Neural progenitor cell (in vitro differentiated cells): ENCODE data around the gene ANO4. TPM values are rescaled to one million over a fixed set of nuclear protein-coding genes. Genes with fewer than 3 reads are reported as not detected.

Experiments
- DNase-seq: peaks from one replicate; pipeline ENCODE4 v3.0.0-alpha.2; 2016; ENCODE audit warnings: low spot score
- H2AFZ ChIP-seq: fragments of 200-600 bp; sonication (generic); replicated peaks from 2 replicates; pipeline ENCODE4 v1.6.1; 2016; ENCODE audit warnings: antibody characterized with exemption
- H3F3A ChIP-seq: fragments of 200-600 bp; sonication (generic); 2 replicates; pipeline ENCODE4 v1.6.1; 2016; ENCODE audit warnings: antibody characterized with exemption, low read depth
- H3K27ac ChIP-seq: fragments of 200-600 bp; sonication (generic); 2 replicates; pipeline ENCODE4 v1.5.1; 2016; ENCODE audit warnings: mild to moderate bottlenecking
- H3K27me3 ChIP-seq: fragments of 200-600 bp; sonication (generic); 2 replicates; pipeline ENCODE4 v1.6.1; 2016; ENCODE audit warnings: mild to moderate bottlenecking, moderate library complexity
- H3K36me3 ChIP-seq: fragments of 200-600 bp; sonication (generic); 2 replicates; pipeline ENCODE4 v1.5.1; 2016
- H3K4me1 ChIP-seq: fragments of 200-600 bp; sonication (generic); 2 replicates; pipeline ENCODE4 v1.6.1; 2016; ENCODE audit warnings: mixed run types
- H3K4me2 ChIP-seq: fragments of 200-600 bp; sonication (generic); 2 replicates; pipeline ENCODE4 v1.6.1; 2016
- H3K4me3 ChIP-seq: fragments of 200-600 bp; sonication (generic); 2 replicates; pipeline ENCODE4 v1.5.1; 2016
- H3K79me2 ChIP-seq: fragments of 200-600 bp; sonication (generic); 2 replicates; pipeline ENCODE4 v1.6.1; 2016; ENCODE audit warnings: low read depth
- H3K9ac ChIP-seq: fragments of 200-600 bp; sonication (generic); 2 replicates; pipeline ENCODE4 v1.6.1; 2016
- H3K9me3 ChIP-seq: fragments of 200-600 bp; sonication (generic); 2 replicates; pipeline ENCODE4 v1.5.1; 2016; ENCODE audit warnings: low read depth
- H4K20me1 ChIP-seq: fragments of 200-600 bp; sonication (generic); 2 replicates; pipeline ENCODE4 v1.6.1; 2016; ENCODE audit warnings: low read depth
- H3K27ac Mint-ChIP-seq: 3 replicates; pipeline ENCODE4 v1.8.0; 2021; ENCODE audit warnings: mixed read lengths
- H3K27me3 Mint-ChIP-seq: 2 replicates; pipeline ENCODE4 v1.8.0; 2022; ENCODE audit warnings: low read depth, mild to moderate bottlenecking, inconsistent platforms, moderate library complexity, mixed read lengths; ENCODE audit not compliant: insufficient read depth
- H3K36me3 Mint-ChIP-seq: 3 replicates; pipeline ENCODE4 v1.8.0; 2021; ENCODE audit warnings: mixed read lengths
- H3K4me1 Mint-ChIP-seq: 3 replicates; pipeline ENCODE4 v1.8.0; 2021; ENCODE audit warnings: mixed read lengths
- H3K4me3 Mint-ChIP-seq: 3 replicates; pipeline ENCODE4 v1.8.0; 2021; ENCODE audit warnings: mild to moderate bottlenecking, moderate library complexity, mixed read lengths
- H3K9me3 Mint-ChIP-seq: 3 replicates; pipeline ENCODE4 v1.8.0; 2020; ENCODE audit warnings: mixed read lengths
- CTCF ChIP-seq: fragments of 200-600 bp; sonication (generic); IDR thresholded peaks from 2 replicates; pipeline ENCODE4 v1.5.1; 2017; ENCODE audit warnings: antibody characterized with exemption, mild to moderate bottlenecking
- EZH2 ChIP-seq: fragments of 200-600 bp; sonication (generic); IDR thresholded peaks from 2 replicates; pipeline ENCODE4 v1.6.1; 2017; ENCODE audit warnings: antibody characterized with exemption, mild to moderate bottlenecking, moderate library complexity
- EZH2phosphoT487 ChIP-seq: fragments of 200-600 bp; sonication (generic); IDR thresholded peaks from 2 replicates; pipeline ENCODE4 v1.6.1; 2017; ENCODE audit warnings: antibody characterized with exemption
- total RNA-seq: library from RNA; depleted of rRNA; stranded (reverse); fragments of >200 nt; gene quantifications from 2 replicates; pipeline ENCODE4 v1.2.3, GENCODE V29; 2015; ENCODE audit warnings: low replicate concordance

Gene ANO4
- total RNA-seq, 1 donor from 2014 or later = not detected

GRCh38 chr12:101001669-101002068 lies 207.1 kb downstream of the ANO4 start:
- H3F3A ChIP-seq = no peaks in the 10 kb centered on the region
- no peaks in the 10 kb centered on the region for H3K9me3 ChIP-seq
- H2AFZ ChIP-seq = no peak overlapping the region
- no peak for TF ChIP-seq EZH2phosphoT487
- no peak for TF ChIP-seq EZH2
- no peak for TF ChIP-seq CTCF
- no peaks in the 10 kb centered on the region for H3K36me3 ChIP-seq
- no peak overlapping the region for H3K4me3 ChIP-seq
- H4K20me1 ChIP-seq = no peaks in the 10 kb centered on the region
- no peak overlapping the region for H3K9ac ChIP-seq
- H3K27ac ChIP-seq = no peak overlapping the region
- Mint-ChIP-seq H3K27ac (no peak overlapping the region), H3K27me3 (peaks cover 2% of the 10 kb centered on the region), H3K4me3 (no peak overlapping the region), H3K36me3 (no peaks in the 10 kb centered on the region), H3K9me3 (no peaks in the 10 kb centered on the region), H3K4me1 (peaks cover 2% of the 10 kb centered on the region)
- H3K79me2 ChIP-seq = no peaks in the 10 kb centered on the region
- H3K4me1 ChIP-seq = no peaks in the 10 kb centered on the region
- H3K4me2 ChIP-seq = no peak overlapping the region
- no peak for DNase-seq
- H3K27me3 ChIP-seq = no peaks in the 10 kb centered on the region

- H3K9me3 Mint-ChIP-seq = no peaks in the 10 kb centered on the region
- Histone ChIP-seq H3K4me1 (no peaks in the 10 kb centered on the region), H3K4me3 (no peak overlapping the region), H3K27me3 (no peaks in the 10 kb centered on the region), H3K36me3 (no peaks in the 10 kb centered on the region), H3F3A (no peaks in the 10 kb centered on the region), H4K20me1 (no peaks in the 10 kb centered on the region), H3K9ac (no peak overlapping the region), H2AFZ (no peak overlapping the region), H3K79me2 (no peaks in the 10 kb centered on the region), H3K4me2 (no peak overlapping the region), H3K9me3 (no peaks in the 10 kb centered on the region), H3K27ac (no peak overlapping the region)
- no peak for TF ChIP-seq EZH2
- TF ChIP-seq CTCF = no peak
- TF ChIP-seq EZH2phosphoT487 = no peak
- no peak overlapping the region for H3K27ac Mint-ChIP-seq
- H3K27me3 Mint-ChIP-seq = peaks cover 2% of the 10 kb centered on the region
- H3K36me3 Mint-ChIP-seq = no peaks in the 10 kb centered on the region
- H3K4me1 Mint-ChIP-seq = peaks cover 2% of the 10 kb centered on the region
- H3K4me3 Mint-ChIP-seq = no peak overlapping the region
- no peak for DNase-seq
Observed at GRCh38 chr12:101002696-101003419, 208.3 kb downstream of the ANO4 start.

GRCh38 chr12:101004898-101005297 lies 210.3 kb downstream of the ANO4 start:
- H3K36me3 Mint-ChIP-seq = peaks cover 2% of the 10 kb centered on the region
- no peak for TF ChIP-seq EZH2
- Histone ChIP-seq H3K4me2 (no peak overlapping the region), H3K36me3 (no peaks in the 10 kb centered on the region), H2AFZ (no peak overlapping the region), H3K4me1 (no peaks in the 10 kb centered on the region), H3K27me3 (no peaks in the 10 kb centered on the region), H4K20me1 (no peaks in the 10 kb centered on the region), H3K9ac (no peak overlapping the region), H3K79me2 (no peaks in the 10 kb centered on the region), H3K9me3 (peaks cover 6% of the 10 kb centered on the region), H3K27ac (no peak overlapping the region), H3F3A (no peaks in the 10 kb centered on the region), H3K4me3 (no peak overlapping the region)
- H3K4me1 Mint-ChIP-seq = peaks cover 2% of the 10 kb centered on the region
- no peak overlapping the region for H3K27ac Mint-ChIP-seq
- H3K27me3 Mint-ChIP-seq = no peaks in the 10 kb centered on the region
- no peak for DNase-seq
- peaks cover 5% of the 10 kb centered on the region for H3K9me3 Mint-ChIP-seq
- no peak overlapping the region for H3K4me3 Mint-ChIP-seq

GRCh38 chr12:101009274-101009673 lies 214.7 kb downstream of the ANO4 start:
- DNase-seq = no peak
- Mint-ChIP-seq H3K36me3 (peaks cover 4% of the 10 kb centered on the region), H3K4me1 (no peaks in the 10 kb centered on the region), H3K27me3 (no peaks in the 10 kb centered on the region), H3K27ac (no peak overlapping the region), H3K4me3 (no peak overlapping the region), H3K9me3 (peaks cover 9% of the 10 kb centered on the region)
- Histone ChIP-seq H3K36me3 (no peaks in the 10 kb centered on the region), H3K79me2 (no peaks in the 10 kb centered on the region), H3F3A (no peaks in the 10 kb centered on the region), H3K27me3 (no peaks in the 10 kb centered on the region), H4K20me1 (no peaks in the 10 kb centered on the region), H3K9me3 (peaks cover 6% of the 10 kb centered on the region), H3K4me2 (no peak overlapping the region), H3K4me1 (no peaks in the 10 kb centered on the region), H3K4me3 (no peak overlapping the region), H3K27ac (no peak overlapping the region), H2AFZ (no peak overlapping the region), H3K9ac (no peak overlapping the region)
- TF ChIP-seq CTCF (no peak), EZH2 (no peak), EZH2phosphoT487 (no peak)
